CD4-positive, alpha-beta T cell treated with Interleukin-15 for 1 hour (primary cell): ENCODE results near the gene TMIE.
A peak's percentile ranks its signal among the peaks of the same experiment; 100 is the strongest.

Experiments
- DNase-seq: peaks from one replicate; pipeline ENCODE4 v3.0.0-alpha.2; 2020

TMIE gene, protein sequence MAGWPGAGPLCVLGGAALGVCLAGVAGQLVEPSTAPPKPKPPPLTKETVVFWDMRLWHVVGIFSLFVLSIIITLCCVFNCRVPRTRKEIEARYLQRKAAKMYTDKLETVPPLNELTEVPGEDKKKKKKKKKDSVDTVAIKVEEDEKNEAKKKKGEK

DNA sequence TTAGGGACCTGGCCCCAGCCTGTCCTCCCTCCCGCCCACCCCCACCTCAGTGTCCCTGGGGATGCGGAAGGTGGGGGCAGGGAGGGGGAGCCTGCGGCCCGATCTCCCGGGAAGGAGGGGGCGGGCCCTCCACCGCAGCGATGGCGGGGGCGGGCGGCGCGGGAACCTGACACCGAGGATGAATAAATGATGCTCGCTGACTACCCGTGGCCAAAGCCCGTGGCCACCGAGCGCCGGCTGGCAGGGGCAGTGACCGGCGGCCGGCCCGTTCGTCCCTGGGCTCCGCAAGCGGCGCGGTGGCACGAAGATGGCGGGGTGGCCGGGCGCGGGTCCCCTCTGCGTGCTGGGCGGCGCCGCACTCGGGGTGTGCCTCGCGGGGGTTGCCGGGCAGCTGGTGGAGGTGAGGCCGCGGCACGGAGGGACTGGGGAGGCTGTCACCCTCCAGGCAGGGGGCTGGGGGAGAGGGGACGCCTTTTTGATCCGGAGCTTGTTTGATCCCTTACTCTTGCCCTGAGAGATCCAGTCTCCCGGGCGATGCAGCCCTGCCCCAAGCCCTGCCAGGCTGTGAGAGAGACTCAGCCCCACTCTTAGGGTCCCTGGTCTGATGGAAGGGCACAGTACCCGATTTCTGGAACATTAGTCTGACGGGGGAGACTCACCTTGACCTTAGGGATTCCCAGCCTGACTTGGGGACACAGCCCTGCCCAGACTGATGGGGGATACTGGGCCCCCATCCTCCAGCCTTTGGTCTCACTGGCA is at the start of gene TMIE:
TMIE (plus strand) TSS at position 212 of the 759 bp plus-strand sequence; CDS start at position 308, 96 bp downstream.
- DNase-seq, result no peak

DNA sequence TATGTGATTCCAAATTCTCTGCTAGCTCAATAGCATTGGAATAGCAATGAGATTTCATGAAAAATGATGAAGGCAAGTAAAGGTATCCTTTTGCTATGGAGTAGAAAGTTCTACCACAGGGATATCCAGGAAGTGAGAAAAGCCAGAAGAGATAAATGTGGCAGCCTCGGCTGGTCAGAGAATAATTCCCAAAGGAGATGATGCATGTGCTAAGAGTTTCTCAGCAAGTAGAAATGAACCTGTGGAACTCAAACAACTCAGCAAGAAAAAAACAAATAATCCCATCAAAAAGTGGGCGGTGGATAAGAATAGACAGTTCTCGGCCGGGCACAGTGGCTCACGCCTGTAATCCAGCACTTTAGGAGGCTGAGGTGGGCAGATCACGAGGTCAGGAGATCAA is 45.9 kb upstream of the TMIE start:
- no peak for DNase-seq

DNA sequence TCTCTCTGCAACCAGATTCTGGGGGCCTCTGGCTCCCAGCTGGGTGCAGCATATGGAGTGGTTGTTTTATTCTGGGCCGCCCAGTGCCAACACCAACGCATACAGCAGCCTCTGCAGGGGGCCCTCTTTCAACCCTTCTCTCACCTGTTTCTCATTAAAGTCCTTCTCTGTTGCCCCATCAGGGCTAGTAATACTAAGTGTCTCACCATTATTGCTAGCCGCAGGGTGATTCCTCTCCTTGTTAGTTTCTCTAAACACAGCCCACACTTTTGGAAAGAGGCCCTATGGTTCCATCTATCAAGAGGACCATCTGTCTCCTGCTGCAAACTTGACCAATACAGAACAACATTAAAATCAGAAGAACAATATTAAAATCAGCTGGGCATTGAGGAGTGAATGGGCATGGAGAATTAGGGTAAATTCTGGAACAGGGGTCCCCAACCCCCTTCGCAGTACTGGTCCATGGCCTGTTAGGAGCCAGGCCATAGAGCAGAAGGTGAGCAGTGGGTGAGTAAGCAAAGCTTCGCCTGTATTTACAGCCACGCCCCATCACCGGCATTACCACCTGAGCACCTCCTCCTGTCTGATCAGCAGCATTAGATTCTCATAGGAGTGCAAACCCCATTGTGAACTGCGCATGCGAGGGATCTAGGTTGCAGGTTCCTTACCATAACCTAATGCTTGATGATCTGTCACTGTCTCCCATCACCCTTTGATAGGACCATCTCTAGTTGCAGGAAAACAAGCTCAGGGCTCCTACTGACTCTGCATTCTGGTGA is 44.2 kb upstream of the TMIE start:
- DNase-seq, result no peak

DNA sequence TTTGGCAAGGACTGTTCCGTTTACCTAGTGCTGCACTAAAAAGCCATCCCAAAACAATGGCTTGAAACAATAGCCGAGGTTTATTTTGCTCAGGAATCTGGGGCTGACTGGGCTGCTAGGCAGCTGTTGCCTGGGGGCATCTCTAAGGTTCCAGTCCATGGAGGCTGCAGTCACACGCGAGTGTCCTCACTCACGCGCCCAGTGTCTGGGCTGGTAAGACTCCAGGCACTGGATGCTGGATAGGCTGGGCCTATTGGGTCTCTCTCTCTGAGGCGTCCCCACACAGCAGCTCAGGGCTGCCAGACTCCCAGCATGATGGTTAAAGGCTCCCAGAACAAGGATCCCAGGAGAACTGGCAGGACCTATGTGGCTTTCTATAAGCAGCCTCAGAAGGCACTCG is 41.9 kb upstream of the TMIE start:
- DNase-seq, result no peak

DNA sequence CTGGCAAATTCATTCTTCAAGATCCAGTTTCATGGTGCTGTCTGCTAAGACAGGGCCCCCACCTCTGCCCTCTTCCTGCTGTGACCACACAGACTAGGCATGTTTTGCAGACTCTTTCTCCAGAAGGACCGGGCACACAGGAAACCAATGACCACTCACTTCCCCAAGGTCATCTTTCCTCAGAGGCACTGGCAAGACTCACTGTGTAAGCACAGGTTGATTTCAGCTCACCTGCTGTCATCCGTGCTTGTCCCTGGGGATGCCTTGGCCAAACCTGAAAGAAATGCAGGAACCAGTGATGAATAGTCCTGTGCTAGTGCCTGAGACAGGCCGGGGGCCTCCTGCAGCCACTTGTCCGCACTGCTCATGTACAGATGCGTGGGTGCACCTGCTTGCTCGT is 41.2 kb upstream of the TMIE start:
- no peak for DNase-seq

DNA sequence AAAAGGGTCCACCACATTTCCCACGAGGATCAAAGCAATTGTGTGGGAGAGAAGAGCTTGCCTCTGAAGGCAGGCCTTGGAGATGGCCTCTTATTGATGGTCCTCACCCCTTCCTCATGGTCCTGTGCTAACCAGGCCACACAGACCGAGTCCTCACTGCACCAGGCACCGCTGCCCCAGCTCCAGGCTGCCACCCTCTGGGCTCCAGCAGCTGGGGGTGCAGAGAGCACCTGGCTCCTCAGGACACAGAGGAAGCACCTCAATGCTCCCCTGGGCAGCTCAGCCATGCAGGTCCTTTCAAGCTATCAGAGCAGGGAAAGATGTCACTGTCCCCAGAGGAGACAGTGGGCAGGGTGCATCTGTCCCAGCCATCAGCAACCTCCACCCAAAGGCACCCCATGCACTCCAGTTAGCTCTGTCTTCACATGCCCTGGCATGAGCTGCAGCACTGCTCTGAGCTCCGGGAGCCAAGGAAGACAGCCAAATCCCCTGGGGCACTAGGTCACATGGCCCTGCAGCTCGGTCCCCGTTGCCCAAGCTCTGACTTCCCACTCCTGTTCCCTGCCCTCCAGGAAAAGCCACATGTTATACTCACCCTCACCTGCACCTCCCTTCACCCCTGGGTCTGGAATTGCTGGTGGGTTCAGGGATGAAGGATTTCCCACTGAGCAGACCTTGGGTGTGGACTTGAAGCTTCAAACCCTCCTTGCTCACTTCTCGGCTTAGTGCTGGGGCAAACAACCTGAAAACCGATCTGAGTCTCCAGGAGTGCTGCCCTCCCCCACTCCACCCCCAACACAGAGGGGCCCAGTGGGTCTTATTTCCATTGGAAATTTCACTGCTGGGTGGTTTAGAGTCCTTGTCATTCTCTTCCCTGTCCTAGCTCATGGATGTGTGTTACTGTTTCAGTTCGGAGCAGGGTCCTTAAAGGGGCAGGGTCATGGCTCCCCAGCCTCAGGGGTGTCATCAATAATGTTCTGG is 40.4 kb upstream of the TMIE start:
- DNase-seq, result no peak

DNA sequence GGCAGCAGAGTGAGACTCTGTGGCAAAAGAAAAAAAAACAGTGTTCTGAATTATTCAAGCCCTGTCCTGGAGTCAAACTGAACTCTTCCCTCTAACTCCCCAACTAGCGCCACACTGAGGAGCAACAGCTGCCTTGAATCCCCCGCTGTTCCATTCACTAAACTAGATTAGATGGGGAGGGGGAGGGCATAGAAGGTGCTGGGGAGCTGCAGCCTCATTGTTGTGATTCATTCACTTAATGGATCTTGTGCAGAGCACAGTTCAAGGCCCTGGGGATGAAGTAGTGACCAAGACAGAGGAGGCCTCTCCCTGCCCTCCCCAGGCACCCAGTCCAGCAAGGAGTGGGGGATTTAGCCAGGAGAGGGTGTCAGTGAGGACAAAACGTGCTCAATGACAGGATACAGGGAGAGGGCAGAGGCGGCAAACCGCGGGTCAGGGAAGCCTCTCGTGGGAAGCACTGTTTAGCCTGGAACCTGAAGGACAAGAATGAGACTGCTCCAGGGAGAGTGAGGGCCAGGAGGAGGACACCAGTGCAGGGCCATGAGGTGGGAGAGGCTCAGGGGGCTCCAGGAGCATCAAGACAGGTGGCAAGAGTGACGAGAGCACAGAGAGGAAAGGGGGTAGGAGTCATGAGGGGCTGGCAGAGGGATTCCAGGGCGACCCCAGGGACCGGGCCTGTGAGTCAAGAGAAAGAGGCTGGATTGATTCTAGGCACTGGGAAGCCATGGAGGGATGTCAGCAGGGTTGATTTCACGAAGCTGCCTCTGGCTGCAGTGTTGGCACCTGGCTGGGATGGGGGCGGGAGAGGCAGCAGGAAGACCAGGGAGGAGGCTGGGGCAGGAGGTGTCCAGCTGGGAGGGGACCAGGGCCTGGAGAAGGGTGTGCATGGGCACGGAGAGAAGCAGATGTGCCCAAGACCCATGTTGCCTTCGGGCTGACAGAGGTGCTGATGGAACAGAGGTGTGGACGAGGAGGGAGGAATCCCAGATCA is 39.1 kb upstream of the TMIE start:
- DNase-seq, result no peak

DNA sequence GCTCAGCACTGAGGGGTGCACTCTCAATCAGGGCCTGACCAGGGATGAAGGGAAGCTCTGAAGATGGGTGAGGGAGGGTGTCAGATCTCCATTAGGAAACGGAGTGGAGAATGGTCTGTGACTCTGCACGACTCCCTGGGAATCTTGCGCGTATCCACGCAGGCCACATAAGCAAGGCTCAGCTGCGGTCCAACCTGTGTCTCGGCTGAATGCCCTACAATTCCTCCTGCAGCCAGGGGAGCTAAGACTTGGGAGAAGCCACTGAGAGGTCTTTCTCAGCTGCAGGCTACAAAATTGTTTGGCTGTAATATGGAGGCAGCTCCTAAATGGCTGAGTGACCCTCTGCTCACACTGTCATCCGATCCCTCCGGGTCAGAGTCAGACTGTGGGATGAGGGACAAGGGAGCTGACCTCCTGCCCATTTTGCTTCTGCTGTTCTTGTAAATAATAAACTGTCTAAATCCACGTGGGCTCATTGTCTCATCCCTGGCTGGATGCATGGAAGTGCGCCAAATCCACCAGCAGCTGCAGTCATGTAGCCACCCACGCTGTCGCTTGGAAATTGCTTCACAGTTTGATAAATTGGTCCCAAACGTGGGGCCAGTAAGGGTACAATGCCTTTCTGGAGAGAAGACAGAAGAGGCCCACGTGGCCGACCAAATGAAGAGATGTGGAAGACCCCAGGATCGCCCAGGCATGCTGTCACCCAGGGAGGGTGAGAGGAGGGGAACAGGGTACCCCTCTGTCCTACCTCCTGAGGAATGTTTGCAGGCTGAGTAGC is 38.2 kb upstream of the TMIE start:
- no peak for DNase-seq

DNA sequence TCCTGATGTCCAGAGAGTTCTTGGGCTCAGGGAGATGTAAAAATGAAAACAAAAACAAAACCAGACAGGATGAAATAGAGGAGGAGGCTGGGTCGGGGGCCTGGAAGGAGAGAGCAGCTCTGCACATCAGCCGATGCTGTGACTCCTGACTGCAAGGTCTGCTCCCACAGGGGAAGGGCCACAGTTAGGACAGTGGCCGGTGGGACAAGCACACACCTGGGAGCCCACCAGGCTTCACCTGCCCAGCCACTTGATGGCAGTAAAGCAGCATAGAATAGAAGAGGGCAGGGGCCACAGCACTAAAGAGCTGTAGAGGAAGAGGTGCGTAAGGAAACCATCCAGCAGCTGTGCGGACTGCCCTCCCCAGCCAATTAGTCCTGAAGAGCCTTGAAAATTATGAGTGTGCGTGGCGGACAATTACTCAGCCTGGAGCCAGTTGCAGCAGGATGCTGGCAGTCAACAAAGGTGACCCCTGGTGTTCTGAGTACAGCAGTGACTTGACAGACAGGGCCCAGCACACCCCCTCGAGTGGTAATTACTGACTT is 37.5 kb upstream of the TMIE start:
- DNase-seq, result no peak

DNA sequence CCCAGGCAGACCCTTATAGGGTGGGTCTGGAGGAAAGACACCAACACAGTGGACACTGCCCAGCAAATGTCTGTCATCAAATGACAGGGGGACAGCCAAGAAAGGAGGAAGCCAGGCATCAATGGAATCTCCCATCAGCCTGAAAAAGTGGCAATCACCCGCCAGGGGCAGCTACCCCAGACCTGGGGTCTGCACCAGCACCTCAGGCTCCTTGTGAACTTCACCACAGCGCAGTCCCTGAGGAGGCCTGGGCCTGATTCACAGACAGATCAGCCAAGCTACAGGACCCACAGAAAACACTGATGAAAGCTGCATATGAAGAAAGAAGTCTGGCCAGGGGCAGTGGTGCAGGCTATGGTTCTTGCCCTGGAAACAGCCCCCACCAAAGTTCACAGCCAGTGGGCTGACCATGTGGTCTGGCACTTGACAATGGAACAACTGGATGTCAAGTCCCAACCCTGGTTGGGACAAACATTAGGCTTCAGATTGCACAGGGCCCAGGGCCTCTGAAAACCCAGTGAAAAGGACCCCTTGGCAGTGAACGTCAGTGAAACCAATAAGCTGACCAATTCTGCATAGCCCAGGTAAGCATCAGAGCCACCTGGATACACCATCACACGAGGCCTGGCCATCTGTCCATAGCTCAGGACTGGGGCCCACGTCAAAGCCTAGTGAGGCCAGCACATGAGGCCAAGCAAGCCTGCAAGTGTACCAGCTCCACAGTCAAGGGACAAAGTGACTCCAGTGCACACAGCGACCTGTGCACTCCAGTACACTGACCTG is 36.8 kb upstream of the TMIE start:
- no peak for DNase-seq

DNA sequence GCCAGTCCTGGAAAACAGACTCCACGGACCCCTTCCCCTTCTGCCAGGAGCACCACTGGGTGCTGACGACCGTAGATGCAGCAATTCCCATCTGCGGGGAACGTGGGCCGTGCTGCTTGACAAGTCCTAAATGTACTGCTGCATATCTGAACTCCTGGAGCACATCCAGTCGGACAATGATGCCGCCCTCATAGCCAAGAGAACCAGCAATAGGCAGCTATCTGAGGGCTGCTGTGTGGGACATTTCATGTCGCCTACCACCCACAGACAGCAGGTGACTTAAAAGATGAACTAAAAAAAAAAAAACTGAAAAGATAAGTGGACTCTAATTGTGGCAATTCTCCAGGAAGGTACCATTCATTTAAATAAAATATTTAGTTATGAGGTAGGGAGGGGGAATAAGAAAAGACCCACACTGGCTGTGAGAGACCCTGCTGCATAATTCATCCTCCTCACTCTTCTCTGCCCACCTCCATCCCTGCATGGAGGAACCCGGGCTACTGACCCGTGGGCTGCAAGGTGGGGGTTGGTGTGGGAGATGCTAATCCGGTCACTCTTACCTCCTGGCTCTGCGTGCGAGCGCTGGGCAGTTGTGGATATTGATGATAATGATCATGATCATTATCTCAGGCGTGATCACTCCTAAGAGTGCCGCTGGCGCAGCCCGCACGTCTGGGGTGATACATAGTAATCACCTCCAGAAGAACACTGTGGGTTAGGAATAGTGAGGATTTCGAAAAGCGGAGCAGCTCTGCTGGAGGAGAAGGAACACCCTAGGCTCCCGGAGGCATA is 36.0 kb upstream of the TMIE start:
- no peak for DNase-seq

DNA sequence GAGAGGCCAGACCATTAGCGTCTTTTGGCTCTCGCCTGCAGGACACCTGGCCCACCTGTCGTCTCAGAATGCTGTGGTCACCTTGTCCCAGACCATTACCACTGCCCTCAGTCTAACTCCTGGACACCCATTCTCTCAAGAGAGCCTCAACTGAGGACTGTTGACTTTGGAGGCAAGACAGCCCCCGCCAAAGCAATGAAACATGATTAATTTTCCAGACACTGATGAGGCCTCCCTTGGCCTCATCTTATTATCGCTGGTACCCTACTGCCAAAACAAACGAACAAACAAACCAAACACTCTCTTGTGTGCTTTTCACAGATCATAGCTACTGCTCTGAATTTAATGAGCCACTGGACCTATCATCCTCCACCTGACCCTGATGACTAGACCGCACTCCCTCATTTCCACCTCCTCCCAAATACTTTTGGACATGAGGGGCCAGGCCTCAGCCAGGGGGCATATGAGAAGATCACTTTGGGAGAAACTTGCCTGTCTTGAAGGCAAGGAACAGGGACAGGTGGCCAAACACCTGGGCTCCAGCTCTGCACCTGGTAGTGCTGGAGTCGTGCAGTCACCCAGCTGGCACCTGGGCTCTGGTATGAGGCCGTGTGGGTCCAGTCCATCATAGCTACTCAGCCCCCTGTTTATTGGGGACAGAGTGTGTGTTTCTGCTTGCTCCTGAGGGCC is 35.3 kb upstream of the TMIE start:
- DNase-seq, result no peak

DNA sequence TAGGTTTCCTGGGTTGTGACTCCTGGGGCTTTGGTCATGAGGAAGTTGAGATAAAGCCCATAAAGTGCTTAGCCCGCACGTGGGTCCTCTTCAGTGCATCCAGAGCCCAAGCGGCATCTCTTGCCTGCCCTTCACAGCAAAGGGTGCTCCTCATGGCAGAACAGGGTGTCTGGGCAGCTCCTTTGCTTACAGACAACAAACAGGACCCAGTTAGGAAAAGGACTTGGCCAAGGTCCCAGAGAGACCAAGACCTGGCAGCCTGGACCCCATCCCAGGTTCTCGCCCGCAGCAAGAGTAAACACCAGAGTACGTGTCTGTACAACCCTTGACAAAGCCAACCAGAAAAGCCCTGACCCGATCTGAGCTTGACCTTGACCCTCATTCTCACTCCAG is 34.7 kb upstream of the TMIE start:
- peak; percentile 16 for DNase-seq

DNA sequence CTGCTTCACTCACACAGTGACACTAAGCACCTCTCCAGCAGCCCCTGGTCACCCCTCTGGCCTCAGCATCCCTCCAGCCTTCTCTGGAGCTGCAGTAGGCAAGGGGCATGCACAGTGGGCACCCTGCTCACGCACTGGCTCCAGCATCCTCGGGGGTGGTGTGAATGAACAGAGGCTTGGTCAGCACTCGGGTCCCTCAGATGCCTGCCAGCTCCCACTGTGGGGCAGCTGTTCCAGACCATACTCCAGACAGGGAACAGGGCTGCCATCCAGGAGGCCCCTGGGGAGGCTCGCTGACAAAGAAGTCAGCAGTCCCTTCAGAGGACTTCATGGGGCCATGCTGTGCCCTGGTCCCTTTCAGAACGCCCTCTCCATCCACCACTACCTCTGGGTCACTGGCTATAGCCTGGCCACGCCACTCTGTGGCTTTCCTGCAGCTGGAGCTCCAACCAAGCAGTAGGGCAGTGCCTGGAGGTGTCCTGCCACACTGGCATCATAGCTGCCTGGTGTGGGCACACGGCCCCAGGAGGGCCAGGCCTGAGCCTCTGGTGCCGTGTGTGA is 34.1 kb upstream of the TMIE start:
- peak; percentile 10 for DNase-seq

DNA sequence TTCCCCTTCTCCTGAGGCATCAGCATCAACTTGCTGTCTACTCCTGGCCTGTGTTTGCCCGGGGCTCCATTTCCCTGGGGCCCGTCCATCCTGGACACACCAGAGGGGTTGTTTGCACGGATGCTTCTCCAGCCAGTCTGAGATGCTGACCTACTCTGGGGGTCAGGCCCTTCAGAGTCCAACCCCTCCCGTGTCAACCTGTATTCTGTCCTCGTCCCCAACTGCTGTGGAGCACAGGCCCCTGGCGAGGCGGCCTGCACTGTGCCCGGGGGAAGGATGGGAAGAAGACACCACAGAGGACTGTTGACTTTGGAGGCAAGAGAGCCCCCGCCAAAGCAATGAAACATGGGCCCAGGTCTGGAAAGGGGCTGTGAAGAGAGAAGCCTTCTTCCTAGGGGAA is 33.5 kb upstream of the TMIE start:
- DNase-seq, result no peak

DNA sequence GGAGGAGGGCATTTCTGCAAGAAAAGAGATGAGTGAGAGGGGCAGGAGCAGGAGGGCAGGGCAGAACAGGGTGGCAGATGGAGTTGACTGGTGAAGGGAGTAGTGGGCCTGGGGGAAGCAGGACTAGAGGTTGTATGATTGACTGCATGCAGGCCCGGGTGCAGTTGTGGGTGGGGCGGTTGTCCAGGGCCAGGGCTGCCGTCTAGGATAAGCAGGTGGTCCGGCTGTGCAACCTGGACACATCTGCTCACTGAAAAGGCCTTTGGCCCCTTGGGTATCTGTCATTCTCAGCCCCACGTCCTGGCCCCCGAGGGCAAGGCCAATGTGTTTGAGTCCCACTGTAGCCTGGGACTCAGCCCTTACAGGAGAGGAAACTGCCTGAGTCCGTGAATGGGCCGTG is 33.1 kb upstream of the TMIE start:
- peak; percentile 14 for DNase-seq

DNA sequence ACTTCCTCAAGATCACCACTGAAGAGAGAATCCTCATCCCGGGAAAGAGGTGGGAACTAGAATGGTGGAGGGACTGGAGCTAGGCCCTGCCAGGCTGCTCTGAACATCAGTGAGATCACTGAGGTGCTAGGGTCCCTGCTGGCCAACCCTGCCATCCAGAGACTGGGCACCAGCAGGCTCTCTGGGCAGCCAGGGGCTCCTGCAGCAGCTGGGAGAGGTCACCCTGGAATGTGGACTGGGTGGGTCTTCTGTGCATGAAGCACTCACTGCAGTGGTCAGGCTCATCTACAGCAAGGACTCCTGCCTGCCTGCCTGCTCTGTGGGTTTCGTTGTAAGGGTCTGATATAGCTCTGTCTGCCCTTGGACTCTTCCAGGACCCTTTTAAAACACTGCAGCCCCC is 32.6 kb upstream of the TMIE start:
- peak; percentile 9 for DNase-seq
